Vagina (tissue), 2 donors: ENCODE results near the gene SPRED1.

Experiments
- POLR2A ChIP-seq, 2 donors: fragments of 450-650 bp; IDR thresholded peaks; one replicate each; pipeline ENCODE4 v1.6.1; 2017; ENCODE audit warnings: antibody characterized with exemption in 2 of 2, mild to moderate bottlenecking in 2 of 2, moderate library complexity in 2 of 2
- TF ChIP-seq, protein P1 (sequence below), 3 experiments: fragments of 450-650 bp in 2 of 3; fragments of 200-600 bp in 1 of 3; sonication (generic) in 1 of 3; IDR thresholded peaks; one replicate each; pipeline ENCODE4 v1.5.1; 2017 to 2019; ENCODE audit warnings: antibody characterized with exemption in 3 of 3, mild to moderate bottlenecking in 2 of 3, moderate library complexity in 2 of 3

DNA sequence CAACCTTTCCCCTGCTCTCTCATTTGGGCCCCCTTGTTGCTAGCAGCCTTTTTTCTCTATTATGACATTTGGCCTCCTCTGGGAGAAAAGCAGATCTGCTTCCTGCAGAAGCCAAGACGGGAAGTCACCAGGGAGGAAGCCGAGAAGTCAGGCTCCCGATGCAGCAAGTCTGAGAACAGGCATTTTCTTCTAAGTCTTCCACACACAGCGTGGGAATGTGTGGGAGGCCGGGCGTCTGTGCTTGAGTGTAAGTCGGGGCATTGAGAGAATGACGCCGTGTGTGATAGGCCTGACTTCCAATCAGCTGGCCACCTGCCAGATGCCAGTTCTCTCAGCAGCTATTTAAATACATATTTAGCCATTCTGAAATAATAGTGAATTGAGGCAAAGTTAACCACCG lies 125.5 kb downstream of the SPRED1 start:
- TF ChIP-seq, protein P1, sequence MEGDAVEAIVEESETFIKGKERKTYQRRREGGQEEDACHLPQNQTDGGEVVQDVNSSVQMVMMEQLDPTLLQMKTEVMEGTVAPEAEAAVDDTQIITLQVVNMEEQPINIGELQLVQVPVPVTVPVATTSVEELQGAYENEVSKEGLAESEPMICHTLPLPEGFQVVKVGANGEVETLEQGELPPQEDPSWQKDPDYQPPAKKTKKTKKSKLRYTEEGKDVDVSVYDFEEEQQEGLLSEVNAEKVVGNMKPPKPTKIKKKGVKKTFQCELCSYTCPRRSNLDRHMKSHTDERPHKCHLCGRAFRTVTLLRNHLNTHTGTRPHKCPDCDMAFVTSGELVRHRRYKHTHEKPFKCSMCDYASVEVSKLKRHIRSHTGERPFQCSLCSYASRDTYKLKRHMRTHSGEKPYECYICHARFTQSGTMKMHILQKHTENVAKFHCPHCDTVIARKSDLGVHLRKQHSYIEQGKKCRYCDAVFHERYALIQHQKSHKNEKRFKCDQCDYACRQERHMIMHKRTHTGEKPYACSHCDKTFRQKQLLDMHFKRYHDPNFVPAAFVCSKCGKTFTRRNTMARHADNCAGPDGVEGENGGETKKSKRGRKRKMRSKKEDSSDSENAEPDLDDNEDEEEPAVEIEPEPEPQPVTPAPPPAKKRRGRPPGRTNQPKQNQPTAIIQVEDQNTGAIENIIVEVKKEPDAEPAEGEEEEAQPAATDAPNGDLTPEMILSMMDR (IDR thresholded peaks at IDR 0.05): no peak
- no peak for TF ChIP-seq POLR2A (IDR thresholded peaks at IDR 0.05)
